A673 (cell line): Measurements from ENCODE around the gene C13orf46.

Source experiments
- CTCF ChIP-seq: fragments of 300-800, 200-600 bp; sonication (generic); conservative IDR thresholded peaks from 2 replicates; pipeline ENCODE4 v1.5.1; 2017; ENCODE audit warnings: low read depth, mild to moderate bottlenecking, antibody characterized with exemption, low read length, moderate library complexity, mixed read lengths
- EZH2 ChIP-seq: fragments of 200-600 bp; sonication (generic); IDR thresholded peaks from 2 replicates; pipeline ENCODE4 v1.6.1; 2017; ENCODE audit warnings: borderline replicate concordance, low read depth, mild to moderate bottlenecking, mixed read lengths, antibody characterized with exemption, low read length; ENCODE audit not compliant: poor library complexity, severe bottlenecking

- TF ChIP-seq CTCF (no peak), EZH2 (no peak)
These were observed 53.1 kb downstream of the C13orf46 start for GRCh38 chr13:113920606-113921286.
